HEK293 (cell line): ENCODE results near the gene VSIG8.

Experiments
- CTCF ChIA-PET: fragments of 350-600 bp; formaldehyde crosslinking; extraction: SDS; loops from one replicate; lab custom pipeline; 2021; ENCODE audit warnings: antibody characterized with exemption; lab: Yijun Ruan, JAX
- POLR2A ChIA-PET: fragments of 300-600 bp; formaldehyde crosslinking; extraction: SDS; loops from one replicate; lab custom pipeline; 2020; ENCODE audit warnings: antibody characterized with exemption, inconsistent platforms; lab: Yijun Ruan, JAX
- H3K27ac ChIP-seq: fragments of 200-500 bp; sonication (Bioruptor generic); 2 replicates; pipeline ENCODE4 v1.5.1; 2014; ENCODE audit warnings: low read depth, low read length, control low read depth, inconsistent platforms; ENCODE audit errors: extremely low read depth
- H3K36me3 ChIP-seq, 2 experiments: fragments of 200-500 bp in 1 of 2; sonication (Bioruptor generic) in 1 of 2; 1 replicate in 1 of 2; 2 replicates in 1 of 2; pipeline ENCODE4 v1.5.1; 2014 to 2017; ENCODE audit warnings: inconsistent platforms in 2 of 2, low read length in 2 of 2; ENCODE audit not compliant: control insufficient read depth in 2 of 2, insufficient read depth in 1 of 2
- H3K4me1 ChIP-seq: fragments of 200-500 bp; sonication (Bioruptor generic); 2 replicates; pipeline ENCODE4 v1.5.1; 2014; ENCODE audit warnings: mild to moderate bottlenecking, low read length, inconsistent platforms; ENCODE audit not compliant: control insufficient read depth, insufficient read depth
- H3K4me3 ChIP-seq: 2 replicates; pipeline ENCODE4 v1.5.1; 2011; ENCODE audit warnings: low read depth, mild to moderate bottlenecking, control low read depth, low read length, moderate library complexity
- H3K9me3 ChIP-seq: fragments of 200-500 bp; sonication (Bioruptor generic); 2 replicates; pipeline ENCODE4 v1.5.1; 2014; ENCODE audit warnings: low read depth, low read length, inconsistent platforms; ENCODE audit not compliant: control insufficient read depth, insufficient read depth
- SP3 ChIP-seq: fragments of 450-650 bp; formaldehyde crosslinking; IDR thresholded peaks from 2 replicates; pipeline ENCODE4 v1.5.1; 2016; ENCODE audit warnings: missing biosample characterization, missing genetic modification characterization
- YY1 ChIP-seq: fragments of 450-650 bp; formaldehyde crosslinking; IDR thresholded peaks from 2 replicates; pipeline ENCODE4 v1.5.1; 2018; ENCODE audit warnings: missing biosample characterization, missing genetic modification characterization
- ZFP41 ChIP-seq: fragments of 450-650 bp; formaldehyde crosslinking; IDR thresholded peaks from 2 replicates; pipeline ENCODE4 v1.5.1; 2016; ENCODE audit warnings: missing biosample characterization, missing genetic modification characterization, borderline replicate concordance
- ZNF138 ChIP-seq: fragments of 450-650 bp; formaldehyde crosslinking; IDR thresholded peaks from 2 replicates; pipeline ENCODE4 v1.5.1; 2016; ENCODE audit warnings: missing biosample characterization, missing genetic modification characterization, borderline replicate concordance
- ZNF214 ChIP-seq: fragments of 450-650 bp; formaldehyde crosslinking; IDR thresholded peaks from 2 replicates; pipeline ENCODE4 v1.5.1; 2017; ENCODE audit warnings: missing biosample characterization, mild to moderate bottlenecking, missing genetic modification characterization, borderline replicate concordance
- ZNF24 ChIP-seq: fragments of 450-650 bp; formaldehyde crosslinking; IDR thresholded peaks from 2 replicates; pipeline ENCODE4 v1.5.1; 2016; ENCODE audit warnings: missing biosample characterization, missing genetic modification characterization
- ZNF302 ChIP-seq: fragments of 450-650 bp; formaldehyde crosslinking; IDR thresholded peaks from 2 replicates; pipeline ENCODE4 v1.5.1; 2016; ENCODE audit warnings: missing biosample characterization, missing genetic modification characterization, low read depth
- ZNF600 ChIP-seq: fragments of 450-650 bp; formaldehyde crosslinking; IDR thresholded peaks from 2 replicates; pipeline ENCODE4 v1.5.1; 2016; ENCODE audit warnings: missing biosample characterization, missing genetic modification characterization
- ZNF660 ChIP-seq: fragments of 450-650 bp; IDR thresholded peaks from 2 replicates; pipeline ENCODE4 v1.5.1; 2018; ENCODE audit warnings: missing biosample characterization, mild to moderate bottlenecking, missing genetic modification characterization
- TF ChIP-seq, protein P1 (sequence below): fragments of 450-650 bp; formaldehyde crosslinking; IDR thresholded peaks from 2 replicates; pipeline ENCODE4 v1.5.1; 2017; ENCODE audit warnings: missing biosample characterization, missing genetic modification characterization
- TF ChIP-seq, protein P2 (sequence below): fragments of 450-650 bp; formaldehyde crosslinking; IDR thresholded peaks from 2 replicates; pipeline ENCODE4 v1.5.1; 2016; ENCODE audit warnings: missing biosample characterization, missing genetic modification characterization, low read depth
- TF ChIP-seq, protein P3 (sequence below): fragments of 450-650 bp; formaldehyde crosslinking; IDR thresholded peaks from 2 replicates; pipeline ENCODE4 v1.5.1; 2017; ENCODE audit warnings: missing biosample characterization, missing genetic modification characterization
- TF ChIP-seq, protein P4 (sequence below): fragments of 450-650 bp; formaldehyde crosslinking; IDR thresholded peaks from 2 replicates; pipeline ENCODE4 v1.5.1; 2016; ENCODE audit warnings: missing biosample characterization, missing genetic modification characterization

Gene VSIG8

DNA sequence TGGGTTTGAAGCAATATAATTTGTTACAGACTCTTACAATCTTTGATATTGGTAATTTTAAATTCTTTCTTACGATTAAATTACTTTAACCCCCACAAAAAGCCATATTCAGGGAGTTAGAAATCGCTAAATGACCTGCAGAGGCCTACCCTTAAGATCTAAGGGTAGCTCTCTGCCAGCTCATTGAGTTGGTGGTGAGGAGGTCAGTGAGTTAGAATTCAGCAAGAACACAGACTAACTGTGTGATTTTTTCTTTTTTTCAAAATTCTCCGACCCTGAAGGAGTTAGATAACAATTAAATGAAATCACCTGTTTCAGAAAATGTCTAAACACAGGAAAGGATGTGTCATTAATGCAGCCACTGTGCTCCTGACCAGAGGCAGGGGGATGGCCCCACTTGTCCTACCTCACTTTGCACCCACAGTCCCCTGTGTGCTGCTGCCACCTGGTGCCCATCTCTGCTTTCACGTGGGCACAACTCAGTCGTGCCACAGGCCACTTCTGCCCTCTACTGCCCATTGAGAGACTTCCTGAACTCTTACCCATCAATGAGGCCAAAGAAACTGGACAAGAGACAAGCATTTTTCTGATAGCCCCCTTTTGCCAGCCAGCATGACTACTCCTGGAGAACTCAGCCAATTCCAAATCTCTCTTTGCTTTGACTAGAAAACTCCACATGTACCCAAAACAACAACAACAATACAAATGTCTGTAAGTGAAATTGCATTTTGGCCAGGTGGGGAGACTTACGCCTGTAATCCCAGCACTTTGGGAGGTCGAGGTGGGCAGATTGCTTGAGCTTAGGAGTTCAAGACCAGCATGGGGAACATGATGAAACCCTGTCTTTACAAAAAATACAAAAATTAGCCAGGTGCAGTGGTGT, 29.1 kb upstream of the VSIG8 start (continued):
- TF ChIP-seq, protein P1, sequence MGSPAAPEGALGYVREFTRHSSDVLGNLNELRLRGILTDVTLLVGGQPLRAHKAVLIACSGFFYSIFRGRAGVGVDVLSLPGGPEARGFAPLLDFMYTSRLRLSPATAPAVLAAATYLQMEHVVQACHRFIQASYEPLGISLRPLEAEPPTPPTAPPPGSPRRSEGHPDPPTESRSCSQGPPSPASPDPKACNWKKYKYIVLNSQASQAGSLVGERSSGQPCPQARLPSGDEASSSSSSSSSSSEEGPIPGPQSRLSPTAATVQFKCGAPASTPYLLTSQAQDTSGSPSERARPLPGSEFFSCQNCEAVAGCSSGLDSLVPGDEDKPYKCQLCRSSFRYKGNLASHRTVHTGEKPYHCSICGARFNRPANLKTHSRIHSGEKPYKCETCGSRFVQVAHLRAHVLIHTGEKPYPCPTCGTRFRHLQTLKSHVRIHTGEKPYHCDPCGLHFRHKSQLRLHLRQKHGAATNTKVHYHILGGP (tag by site-specific recombination): no peak
- TF ChIP-seq ZNF600 (no peak), ZNF660 (peak; percentile 54; the same call in 1 of the 2 replicates), YY1 (tag by site-specific recombination) (no peak), ZNF302 (tag by site-specific recombination) (no peak), ZNF138 (no peak), ZFP41 (no peak)

DNA sequence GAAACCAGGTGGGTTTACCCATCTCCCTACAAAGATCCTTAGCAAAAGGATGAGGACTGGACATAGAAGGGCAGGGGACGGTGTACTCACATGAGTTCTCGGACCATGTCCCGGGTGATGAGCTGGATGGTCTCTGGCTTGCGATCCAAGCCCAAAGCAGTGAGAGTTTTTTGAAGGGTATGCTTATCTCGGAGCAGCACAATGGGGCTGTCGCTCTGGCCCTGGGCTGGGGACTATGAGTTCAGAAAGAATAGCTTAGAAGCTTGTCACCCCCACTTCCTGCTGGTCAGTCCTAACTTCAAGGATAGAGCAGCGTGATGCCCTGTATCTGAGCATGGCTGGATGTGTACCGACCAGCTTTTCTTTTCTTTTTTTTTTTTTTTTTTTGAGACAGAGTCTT, 27.9 kb upstream of the VSIG8 start:
- H3K27ac ChIP-seq: no peak overlapping the region
- no peaks in the 10 kb centered on the region for H3K9me3 ChIP-seq
- TF ChIP-seq ZNF214 (tag by site-specific recombination) (no peak), ZNF660 (no peak), ZNF24 (no peak)
- TF ChIP-seq, protein P1 (tag by site-specific recombination): no peak
- TF ChIP-seq, protein P2, sequence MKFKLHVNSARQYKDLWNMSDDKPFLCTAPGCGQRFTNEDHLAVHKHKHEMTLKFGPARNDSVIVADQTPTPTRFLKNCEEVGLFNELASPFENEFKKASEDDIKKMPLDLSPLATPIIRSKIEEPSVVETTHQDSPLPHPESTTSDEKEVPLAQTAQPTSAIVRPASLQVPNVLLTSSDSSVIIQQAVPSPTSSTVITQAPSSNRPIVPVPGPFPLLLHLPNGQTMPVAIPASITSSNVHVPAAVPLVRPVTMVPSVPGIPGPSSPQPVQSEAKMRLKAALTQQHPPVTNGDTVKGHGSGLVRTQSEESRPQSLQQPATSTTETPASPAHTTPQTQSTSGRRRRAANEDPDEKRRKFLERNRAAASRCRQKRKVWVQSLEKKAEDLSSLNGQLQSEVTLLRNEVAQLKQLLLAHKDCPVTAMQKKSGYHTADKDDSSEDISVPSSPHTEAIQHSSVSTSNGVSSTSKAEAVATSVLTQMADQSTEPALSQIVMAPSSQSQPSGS: no peak
- no peaks in the 10 kb centered on the region for H3K36me3 ChIP-seq
- CTCF ChIA-PET: interaction anchor here (0.6 to 13.2 kb wide), 32 partner anchors 8 to 729 kb away, joined by 3 to 415 read pairs (median 6); partner anchors contain the start of genes DUSP23, FCRL6 and TAGLN2
- no peak overlapping the region for H3K4me3 ChIP-seq
- H3K4me1 ChIP-seq: no peaks in the 10 kb centered on the region
- POLR2A ChIA-PET: interaction anchor here (0.8 to 2.8 kb wide), 4 partner anchors 26 to 35 kb away, joined by 3 to 10 read pairs (median 3); partner anchors contain the start of gene TAGLN2

DNA sequence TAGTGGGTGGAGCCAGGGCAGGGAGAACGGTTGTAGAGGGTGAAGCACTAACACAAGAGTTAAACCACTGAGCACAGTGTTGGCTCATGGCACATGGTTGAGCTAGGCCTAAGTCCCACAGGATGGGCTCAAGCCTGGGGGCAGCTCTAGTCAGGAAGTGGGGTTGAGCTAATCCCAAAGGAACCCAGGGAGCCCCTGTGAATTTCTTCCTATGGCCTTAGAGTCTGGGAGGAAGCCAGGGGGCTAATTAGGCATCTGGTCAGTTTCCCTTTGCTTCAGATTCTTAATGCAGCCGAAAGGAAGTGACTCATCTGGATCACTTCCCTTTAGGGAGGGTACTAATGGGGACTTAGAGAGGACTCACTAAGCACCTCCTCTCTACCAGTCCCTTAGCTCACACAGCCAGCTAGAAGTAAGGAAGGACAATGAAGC, 27.4 kb upstream of the VSIG8 start:
- POLR2A ChIA-PET: interaction anchor here (0.8 to 2.8 kb wide), 5 partner anchors 26 to 35 kb away, joined by 3 to 10 read pairs (median 3); partner anchors contain the start of gene TAGLN2

More for the DNA sequence above, 27.4 kb upstream of the VSIG8 start:
- peak; percentile 20; the same call in 1 of the 2 replicates for TF ChIP-seq SP3
- TF ChIP-seq, protein P3, sequence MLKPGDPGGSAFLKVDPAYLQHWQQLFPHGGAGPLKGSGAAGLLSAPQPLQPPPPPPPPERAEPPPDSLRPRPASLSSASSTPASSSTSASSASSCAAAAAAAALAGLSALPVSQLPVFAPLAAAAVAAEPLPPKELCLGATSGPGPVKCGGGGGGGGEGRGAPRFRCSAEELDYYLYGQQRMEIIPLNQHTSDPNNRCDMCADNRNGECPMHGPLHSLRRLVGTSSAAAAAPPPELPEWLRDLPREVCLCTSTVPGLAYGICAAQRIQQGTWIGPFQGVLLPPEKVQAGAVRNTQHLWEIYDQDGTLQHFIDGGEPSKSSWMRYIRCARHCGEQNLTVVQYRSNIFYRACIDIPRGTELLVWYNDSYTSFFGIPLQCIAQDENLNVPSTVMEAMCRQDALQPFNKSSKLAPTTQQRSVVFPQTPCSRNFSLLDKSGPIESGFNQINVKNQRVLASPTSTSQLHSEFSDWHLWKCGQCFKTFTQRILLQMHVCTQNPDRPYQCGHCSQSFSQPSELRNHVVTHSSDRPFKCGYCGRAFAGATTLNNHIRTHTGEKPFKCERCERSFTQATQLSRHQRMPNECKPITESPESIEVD: no peak
- TF ChIP-seq, protein P4, sequence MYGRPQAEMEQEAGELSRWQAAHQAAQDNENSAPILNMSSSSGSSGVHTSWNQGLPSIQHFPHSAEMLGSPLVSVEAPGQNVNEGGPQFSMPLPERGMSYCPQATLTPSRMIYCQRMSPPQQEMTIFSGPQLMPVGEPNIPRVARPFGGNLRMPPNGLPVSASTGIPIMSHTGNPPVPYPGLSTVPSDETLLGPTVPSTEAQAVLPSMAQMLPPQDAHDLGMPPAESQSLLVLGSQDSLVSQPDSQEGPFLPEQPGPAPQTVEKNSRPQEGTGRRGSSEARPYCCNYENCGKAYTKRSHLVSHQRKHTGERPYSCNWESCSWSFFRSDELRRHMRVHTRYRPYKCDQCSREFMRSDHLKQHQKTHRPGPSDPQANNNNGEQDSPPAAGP (tag by site-specific recombination): peak; percentile 49; the same call in 1 of the 2 replicates
- no peaks in the 10 kb centered on the region for H3K36me3 ChIP-seq
- no peak overlapping the region for H3K27ac ChIP-seq
- no peak overlapping the region for H3K4me3 ChIP-seq
- H3K4me1 ChIP-seq: no peaks in the 10 kb centered on the region
- no peaks in the 10 kb centered on the region for H3K9me3 ChIP-seq
- CTCF ChIA-PET: interaction anchor here (0.6 to 13.2 kb wide), 21 partner anchors 8 to 729 kb away, joined by 3 to 415 read pairs (median 7); partner anchors contain the start of gene FCRL6
